ENCODE results near the gene PTPN11. TPM values are rescaled to one million over a fixed set of nuclear protein-coding genes. Genes with fewer than 3 reads are reported as not detected.

Gene PTPN11
- polyA plus RNA-seq, 1 of the 3 experiments (the other 2 are of a cell fraction): 48.3 TPM

DNA sequence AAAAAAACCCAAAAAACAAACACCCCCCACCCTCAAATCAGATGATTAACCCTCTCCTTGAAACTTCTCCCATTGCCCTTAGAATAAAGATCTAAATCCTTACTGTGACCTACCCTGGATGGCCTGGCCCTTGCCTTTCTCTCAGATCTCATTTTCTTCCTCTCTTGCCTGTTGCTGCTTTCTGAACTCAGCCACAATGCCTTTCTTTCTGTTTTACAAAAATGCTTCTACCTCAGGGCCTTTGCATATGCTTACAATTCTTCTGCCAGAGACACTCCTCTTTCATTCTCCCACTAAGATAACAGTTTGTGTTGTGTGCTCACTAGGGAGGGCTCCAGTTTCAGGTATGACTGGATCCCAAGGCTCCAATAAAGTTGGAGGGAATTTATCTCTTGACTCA is 108.3 kb downstream of the PTPN11 start:
- H3K4me2 ChIP-seq: no peak overlapping the region
- TF ChIP-seq TCF12 (IDR thresholded peaks at IDR 0.05): no peak
- TF ChIP-seq CHD2 (IDR thresholded peaks at IDR 0.05; ENCODE audit: low read length, partially characterized antibody): no peak
- TF ChIP-seq ELF1 (IDR thresholded peaks at IDR 0.05): no peak
- no peak for TF ChIP-seq RFX5 (IDR thresholded peaks at IDR 0.05; ENCODE audit: low read length)
- no peak overlapping the region for H3K27ac ChIP-seq (ENCODE audit: low read depth in 2 of 2, low read length in 1 of 2)
- CTCF ChIA-PET: no interaction called here
- no peaks in the 10 kb centered on the region for H3K36me3 ChIP-seq (replicated peaks in 1 of 2; ENCODE audit: control insufficient read depth in 1 of 2, insufficient read depth in 2 of 2, low read length in 1 of 2)
- DNase-seq: no peak
- H3K9me3 ChIP-seq: no peaks in the 10 kb centered on the region
- H2AFZ ChIP-seq (ENCODE audit: low read depth): no peak overlapping the region
- no peaks in the 10 kb centered on the region for H3F3A ChIP-seq (replicated peaks; ENCODE audit: insufficient read depth)
- no peaks in the 10 kb centered on the region for H3K79me2 ChIP-seq (ENCODE audit: insufficient read depth)
- POLR2A ChIA-PET: no interaction called here
- no peaks in the 10 kb centered on the region for H3K4me1 ChIP-seq (ENCODE audit: control insufficient read depth in 1 of 2, insufficient read depth in 2 of 2, low read depth in 1 of 2, low read length in 1 of 2)
- H4K20me1 ChIP-seq (ENCODE audit: insufficient read depth): no peaks in the 10 kb centered on the region
- no peak overlapping the region for H3K9ac ChIP-seq
- no peaks in the 10 kb centered on the region for H3K27me3 ChIP-seq (ENCODE audit: insufficient read depth)
- no peak overlapping the region for H3K4me3 ChIP-seq (ENCODE audit: low read depth in 2 of 2, low read length in 1 of 2)
- H3K9me2 ChIP-seq: no peaks in the 10 kb centered on the region

DNA sequence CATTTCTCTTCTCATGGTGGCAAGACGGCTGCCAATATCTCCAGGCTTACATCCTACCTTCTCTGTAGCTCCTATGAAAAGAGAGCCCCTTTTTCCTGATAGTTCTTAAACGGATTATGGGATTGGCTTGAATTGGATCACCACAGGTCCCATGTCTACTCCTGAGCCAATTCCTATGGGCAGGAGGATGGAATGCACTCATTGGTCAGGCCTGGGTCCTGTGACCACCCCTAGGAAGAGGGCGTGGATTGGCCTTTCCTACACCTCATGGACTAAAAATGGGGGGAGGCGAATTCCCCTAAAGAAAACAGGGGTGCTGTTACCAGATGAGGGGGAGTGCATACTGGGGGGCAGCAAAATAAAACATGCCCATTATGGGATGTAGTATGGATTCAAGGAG is 108.8 kb downstream of the PTPN11 start:
- ChIA-PET POLR2A (no interaction called here), CTCF (no interaction called here)
- TF ChIP-seq, protein P1, sequence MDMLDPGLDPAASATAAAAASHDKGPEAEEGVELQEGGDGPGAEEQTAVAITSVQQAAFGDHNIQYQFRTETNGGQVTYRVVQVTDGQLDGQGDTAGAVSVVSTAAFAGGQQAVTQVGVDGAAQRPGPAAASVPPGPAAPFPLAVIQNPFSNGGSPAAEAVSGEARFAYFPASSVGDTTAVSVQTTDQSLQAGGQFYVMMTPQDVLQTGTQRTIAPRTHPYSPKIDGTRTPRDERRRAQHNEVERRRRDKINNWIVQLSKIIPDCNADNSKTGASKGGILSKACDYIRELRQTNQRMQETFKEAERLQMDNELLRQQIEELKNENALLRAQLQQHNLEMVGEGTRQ (IDR thresholded peaks at IDR 0.05; ENCODE audit: borderline replicate concordance, low read depth, low read length): no peak
- TF ChIP-seq EP300 (IDR thresholded peaks at IDR 0.05; ENCODE audit: borderline replicate concordance in 1 of 2, low read depth in 1 of 2, low read length in 1 of 2) (no peak), ELF1 (IDR thresholded peaks at IDR 0.05) (no peak), JUND (IDR thresholded peaks at IDR 0.05) (no peak), RCOR1 (IDR thresholded peaks at IDR 0.05; ENCODE audit: low read length) (no peak), NFIC (IDR thresholded peaks at IDR 0.05; ENCODE audit: borderline replicate concordance) (no peak), MEF2A (IDR thresholded peaks at IDR 0.05; ENCODE audit: borderline replicate concordance, low read depth) (no peak), SMC3 (IDR thresholded peaks at IDR 0.05; ENCODE audit: low read depth, low read length) (no peak), SIN3A (IDR thresholded peaks at IDR 0.05; ENCODE audit: borderline replicate concordance, low read depth, low read length) (no peak), RFX5 (IDR thresholded peaks at IDR 0.05; ENCODE audit: low read length) (no peak), FOSL2 (IDR thresholded peaks at IDR 0.05; ENCODE audit: borderline replicate concordance, low read depth) (no peak), TAF1 (IDR thresholded peaks at IDR 0.05; ENCODE audit: borderline replicate concordance, low read depth, low read length) (no peak)
- TF ChIP-seq, protein P2, sequence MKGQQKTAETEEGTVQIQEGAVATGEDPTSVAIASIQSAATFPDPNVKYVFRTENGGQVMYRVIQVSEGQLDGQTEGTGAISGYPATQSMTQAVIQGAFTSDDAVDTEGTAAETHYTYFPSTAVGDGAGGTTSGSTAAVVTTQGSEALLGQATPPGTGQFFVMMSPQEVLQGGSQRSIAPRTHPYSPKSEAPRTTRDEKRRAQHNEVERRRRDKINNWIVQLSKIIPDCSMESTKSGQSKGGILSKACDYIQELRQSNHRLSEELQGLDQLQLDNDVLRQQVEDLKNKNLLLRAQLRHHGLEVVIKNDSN (IDR thresholded peaks at IDR 0.05; ENCODE audit: borderline replicate concordance, low read depth): no peak
- TF ChIP-seq, protein P3, sequence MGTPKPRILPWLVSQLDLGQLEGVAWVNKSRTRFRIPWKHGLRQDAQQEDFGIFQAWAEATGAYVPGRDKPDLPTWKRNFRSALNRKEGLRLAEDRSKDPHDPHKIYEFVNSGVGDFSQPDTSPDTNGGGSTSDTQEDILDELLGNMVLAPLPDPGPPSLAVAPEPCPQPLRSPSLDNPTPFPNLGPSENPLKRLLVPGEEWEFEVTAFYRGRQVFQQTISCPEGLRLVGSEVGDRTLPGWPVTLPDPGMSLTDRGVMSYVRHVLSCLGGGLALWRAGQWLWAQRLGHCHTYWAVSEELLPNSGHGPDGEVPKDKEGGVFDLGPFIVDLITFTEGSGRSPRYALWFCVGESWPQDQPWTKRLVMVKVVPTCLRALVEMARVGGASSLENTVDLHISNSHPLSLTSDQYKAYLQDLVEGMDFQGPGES (IDR thresholded peaks at IDR 0.05; ENCODE audit: low read depth, low read length): no peak
- TF ChIP-seq, protein P4, sequence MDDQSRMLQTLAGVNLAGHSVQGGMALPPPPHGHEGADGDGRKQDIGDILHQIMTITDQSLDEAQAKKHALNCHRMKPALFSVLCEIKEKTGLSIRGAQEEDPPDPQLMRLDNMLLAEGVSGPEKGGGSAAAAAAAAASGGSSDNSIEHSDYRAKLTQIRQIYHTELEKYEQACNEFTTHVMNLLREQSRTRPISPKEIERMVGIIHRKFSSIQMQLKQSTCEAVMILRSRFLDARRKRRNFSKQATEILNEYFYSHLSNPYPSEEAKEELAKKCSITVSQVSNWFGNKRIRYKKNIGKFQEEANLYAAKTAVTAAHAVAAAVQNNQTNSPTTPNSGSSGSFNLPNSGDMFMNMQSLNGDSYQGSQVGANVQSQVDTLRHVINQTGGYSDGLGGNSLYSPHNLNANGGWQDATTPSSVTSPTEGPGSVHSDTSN (IDR thresholded peaks at IDR 0.05): no peak
- TF ChIP-seq, protein P5, sequence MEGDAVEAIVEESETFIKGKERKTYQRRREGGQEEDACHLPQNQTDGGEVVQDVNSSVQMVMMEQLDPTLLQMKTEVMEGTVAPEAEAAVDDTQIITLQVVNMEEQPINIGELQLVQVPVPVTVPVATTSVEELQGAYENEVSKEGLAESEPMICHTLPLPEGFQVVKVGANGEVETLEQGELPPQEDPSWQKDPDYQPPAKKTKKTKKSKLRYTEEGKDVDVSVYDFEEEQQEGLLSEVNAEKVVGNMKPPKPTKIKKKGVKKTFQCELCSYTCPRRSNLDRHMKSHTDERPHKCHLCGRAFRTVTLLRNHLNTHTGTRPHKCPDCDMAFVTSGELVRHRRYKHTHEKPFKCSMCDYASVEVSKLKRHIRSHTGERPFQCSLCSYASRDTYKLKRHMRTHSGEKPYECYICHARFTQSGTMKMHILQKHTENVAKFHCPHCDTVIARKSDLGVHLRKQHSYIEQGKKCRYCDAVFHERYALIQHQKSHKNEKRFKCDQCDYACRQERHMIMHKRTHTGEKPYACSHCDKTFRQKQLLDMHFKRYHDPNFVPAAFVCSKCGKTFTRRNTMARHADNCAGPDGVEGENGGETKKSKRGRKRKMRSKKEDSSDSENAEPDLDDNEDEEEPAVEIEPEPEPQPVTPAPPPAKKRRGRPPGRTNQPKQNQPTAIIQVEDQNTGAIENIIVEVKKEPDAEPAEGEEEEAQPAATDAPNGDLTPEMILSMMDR (IDR thresholded peaks at IDR 0.05): no peak
- TF ChIP-seq, protein P6, sequence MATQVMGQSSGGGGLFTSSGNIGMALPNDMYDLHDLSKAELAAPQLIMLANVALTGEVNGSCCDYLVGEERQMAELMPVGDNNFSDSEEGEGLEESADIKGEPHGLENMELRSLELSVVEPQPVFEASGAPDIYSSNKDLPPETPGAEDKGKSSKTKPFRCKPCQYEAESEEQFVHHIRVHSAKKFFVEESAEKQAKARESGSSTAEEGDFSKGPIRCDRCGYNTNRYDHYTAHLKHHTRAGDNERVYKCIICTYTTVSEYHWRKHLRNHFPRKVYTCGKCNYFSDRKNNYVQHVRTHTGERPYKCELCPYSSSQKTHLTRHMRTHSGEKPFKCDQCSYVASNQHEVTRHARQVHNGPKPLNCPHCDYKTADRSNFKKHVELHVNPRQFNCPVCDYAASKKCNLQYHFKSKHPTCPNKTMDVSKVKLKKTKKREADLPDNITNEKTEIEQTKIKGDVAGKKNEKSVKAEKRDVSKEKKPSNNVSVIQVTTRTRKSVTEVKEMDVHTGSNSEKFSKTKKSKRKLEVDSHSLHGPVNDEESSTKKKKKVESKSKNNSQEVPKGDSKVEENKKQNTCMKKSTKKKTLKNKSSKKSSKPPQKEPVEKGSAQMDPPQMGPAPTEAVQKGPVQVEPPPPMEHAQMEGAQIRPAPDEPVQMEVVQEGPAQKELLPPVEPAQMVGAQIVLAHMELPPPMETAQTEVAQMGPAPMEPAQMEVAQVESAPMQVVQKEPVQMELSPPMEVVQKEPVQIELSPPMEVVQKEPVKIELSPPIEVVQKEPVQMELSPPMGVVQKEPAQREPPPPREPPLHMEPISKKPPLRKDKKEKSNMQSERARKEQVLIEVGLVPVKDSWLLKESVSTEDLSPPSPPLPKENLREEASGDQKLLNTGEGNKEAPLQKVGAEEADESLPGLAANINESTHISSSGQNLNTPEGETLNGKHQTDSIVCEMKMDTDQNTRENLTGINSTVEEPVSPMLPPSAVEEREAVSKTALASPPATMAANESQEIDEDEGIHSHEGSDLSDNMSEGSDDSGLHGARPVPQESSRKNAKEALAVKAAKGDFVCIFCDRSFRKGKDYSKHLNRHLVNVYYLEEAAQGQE (IDR thresholded peaks at IDR 0.05; ENCODE audit: low read depth, low read length): no peak
- no peak for DNase-seq
- no peak overlapping the region for H3K4me2 ChIP-seq
- 44% methylated on average over 4 of the region's 4 CpGs for WGBS (ENCODE audit: low lambda C conversion rate)
- no peaks in the 10 kb centered on the region for H3K79me2 ChIP-seq (ENCODE audit: insufficient read depth)
- no peak overlapping the region for H3K27ac ChIP-seq (ENCODE audit: low read depth in 2 of 2, low read length in 1 of 2)
- no peaks in the 10 kb centered on the region for H3K4me1 ChIP-seq (ENCODE audit: control insufficient read depth in 1 of 2, insufficient read depth in 2 of 2, low read depth in 1 of 2, low read length in 1 of 2)
- no peaks in the 10 kb centered on the region for H3K27me3 ChIP-seq (ENCODE audit: insufficient read depth)
- no peaks in the 10 kb centered on the region for H3K36me3 ChIP-seq (replicated peaks in 1 of 2; ENCODE audit: control insufficient read depth in 1 of 2, insufficient read depth in 2 of 2, low read length in 1 of 2)
- H2AFZ ChIP-seq (ENCODE audit: low read depth): no peak overlapping the region
- no peaks in the 10 kb centered on the region for H3K9me2 ChIP-seq
- H3K9ac ChIP-seq: no peak overlapping the region
- no peak overlapping the region for H3K4me3 ChIP-seq (ENCODE audit: low read depth in 2 of 2, low read length in 1 of 2)
- H4K20me1 ChIP-seq (ENCODE audit: insufficient read depth): no peaks in the 10 kb centered on the region
- H3K9me3 ChIP-seq: no peaks in the 10 kb centered on the region
- H3F3A ChIP-seq (replicated peaks; ENCODE audit: insufficient read depth): no peaks in the 10 kb centered on the region

Data from SK-N-SH (cell line).